Head of caudate nucleus (tissue), 42 donors: ENCODE results near the gene LRRC8D.
"Not testable (repeated sequence)": the region's sequence is repeated elsewhere in the genome, so short reads cannot be mapped to it uniquely, and the experiment has no call there.

Source experiments
- DNase-seq, 42 donors: peaks; one replicate each; pipeline versions ENCODE4 v3.0.0 to v3.0.0-alpha.2; 2020 to 2021; ENCODE audit warnings: mixed read lengths in 7 of 42
- intact Hi-C: fragments of 100-400 bp; cut with DNase I; formaldehyde crosslinking; loops from one replicate; pipeline ENCODE4 v1.15.0; 2022

The LRRC8D gene

GRCh38 chr1:89924075-89924474 is 103.2 kb downstream of the LRRC8D start:
- intact Hi-C loops, result not testable (repeated sequence)

DNA sequence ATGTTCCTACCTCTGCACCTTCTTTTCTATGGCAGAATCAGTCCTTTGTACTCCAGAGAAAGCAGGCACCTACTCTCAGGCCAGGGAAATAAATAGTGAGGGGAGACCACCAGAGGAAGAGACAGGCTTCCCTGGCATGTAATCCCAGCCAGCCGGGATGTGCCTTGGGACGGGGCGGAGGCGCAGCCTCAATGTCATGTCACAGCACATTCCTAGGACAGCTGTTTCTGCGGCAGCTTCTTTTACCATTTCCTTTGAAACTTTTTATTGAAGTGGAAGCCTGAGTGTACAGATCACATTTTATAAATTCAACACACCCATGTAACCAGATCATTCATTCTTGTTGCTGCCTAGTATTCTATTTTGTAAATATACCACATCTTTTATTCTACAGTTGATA is 106.2 kb downstream of the LRRC8D start:
- DNase-seq, result no peak
- intact Hi-C loops, result no loop called here

More at GRCh38 chr1:89924075-89924474, 103.2 kb downstream of the LRRC8D start:
- not testable (repeated sequence) for DNase-seq

DNA sequence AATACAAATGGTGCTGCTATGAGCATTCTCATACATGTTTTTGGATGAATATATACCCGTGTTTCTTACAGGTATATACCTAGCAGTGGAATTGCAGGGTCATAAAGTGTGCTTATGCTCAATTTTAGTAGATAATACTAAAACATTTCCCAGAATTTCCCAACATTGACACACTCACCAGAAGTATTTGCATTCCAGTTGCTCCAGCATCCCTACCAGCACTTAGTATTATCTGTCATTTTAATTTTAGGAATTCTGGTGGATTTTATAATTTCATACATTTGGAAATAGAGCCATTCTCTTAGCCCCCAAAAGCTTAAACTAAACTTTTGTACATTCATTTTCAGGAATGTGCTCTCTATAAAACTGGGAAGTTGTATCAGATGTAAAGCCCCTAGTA is 106.6 kb downstream of the LRRC8D start:
- DNase-seq, result no peak
- intact Hi-C loops, result no loop called here

DNA sequence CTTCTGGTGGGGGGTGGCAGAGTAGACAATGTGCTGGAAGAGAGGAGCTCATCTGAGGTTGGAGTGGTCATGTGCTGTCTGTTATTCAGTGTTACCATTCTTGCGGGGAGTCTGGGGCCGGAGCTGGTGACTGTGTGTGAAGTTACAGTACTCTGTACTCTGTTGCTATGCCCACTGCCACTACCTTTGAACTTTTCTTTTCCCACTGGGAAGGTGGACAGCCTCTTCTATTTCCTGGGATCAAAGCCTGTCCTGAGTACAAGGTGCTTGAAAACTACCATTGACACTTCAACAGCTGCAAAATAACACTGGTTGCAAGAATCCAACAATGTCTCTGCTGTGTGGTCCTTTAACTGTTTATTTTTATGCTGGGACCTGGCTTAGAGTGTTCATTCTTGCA is 107.7 kb downstream of the LRRC8D start:
- intact Hi-C loops, result no loop called here
- no peak for DNase-seq

DNA sequence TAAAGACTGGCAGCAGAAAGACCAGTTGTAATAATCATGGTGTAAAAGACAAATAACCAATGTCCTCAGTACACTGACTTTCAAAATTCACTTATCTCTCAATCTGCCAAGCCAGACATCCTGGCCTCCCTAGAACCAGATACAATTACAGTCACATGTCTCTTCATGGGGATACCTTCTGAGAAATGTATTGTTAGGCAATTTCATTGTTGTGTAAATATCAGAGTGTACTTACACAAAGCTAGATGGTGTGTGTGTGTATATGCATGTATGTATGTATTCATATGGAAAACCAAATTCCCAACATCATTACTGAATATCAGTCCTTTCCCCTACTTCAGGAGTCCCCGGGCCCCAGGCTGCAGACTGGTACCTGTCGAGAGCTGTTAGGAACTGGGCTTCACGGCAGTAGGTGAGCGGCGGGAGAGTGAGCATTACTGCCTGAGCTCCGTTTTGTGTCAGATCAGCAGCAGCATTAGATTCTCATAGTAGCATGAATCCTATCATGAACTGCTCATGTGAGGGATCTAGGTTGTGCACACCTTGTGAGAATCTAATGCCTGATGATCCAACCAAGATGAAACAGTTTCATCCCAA is 108.7 kb downstream of the LRRC8D start:
- intact Hi-C loops, result loop anchor here (10.0 kb wide), 1 partner anchor 55 kb away; no protein-coding TSS in a partner anchor
- DNase-seq, result no peak

DNA sequence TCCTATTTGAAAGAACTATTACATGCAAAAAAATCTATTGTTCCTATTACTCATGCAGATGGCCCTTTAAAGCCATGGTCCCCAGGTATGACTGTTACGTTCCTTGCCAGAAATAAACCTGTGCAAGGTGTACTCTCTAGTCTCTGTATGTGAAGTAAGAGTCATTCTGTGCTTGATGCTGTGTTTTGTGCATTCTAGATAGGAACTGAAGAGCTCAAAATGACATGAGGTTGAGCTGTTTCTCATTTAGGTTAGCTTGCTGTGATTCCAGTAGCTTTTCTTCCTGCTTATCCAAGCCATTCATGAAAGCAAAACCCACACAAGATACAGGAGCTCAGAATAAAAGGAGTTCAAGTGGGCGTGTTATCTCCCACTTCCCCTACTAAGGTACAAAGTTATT is 109.7 kb downstream of the LRRC8D start:
- intact Hi-C loops, result loop anchor here (10.0 kb wide), 1 partner anchor 54 kb away; no protein-coding TSS in a partner anchor
- peak in 5 of 42 donors; percentile 16 to 59 (median 40) for DNase-seq

DNA sequence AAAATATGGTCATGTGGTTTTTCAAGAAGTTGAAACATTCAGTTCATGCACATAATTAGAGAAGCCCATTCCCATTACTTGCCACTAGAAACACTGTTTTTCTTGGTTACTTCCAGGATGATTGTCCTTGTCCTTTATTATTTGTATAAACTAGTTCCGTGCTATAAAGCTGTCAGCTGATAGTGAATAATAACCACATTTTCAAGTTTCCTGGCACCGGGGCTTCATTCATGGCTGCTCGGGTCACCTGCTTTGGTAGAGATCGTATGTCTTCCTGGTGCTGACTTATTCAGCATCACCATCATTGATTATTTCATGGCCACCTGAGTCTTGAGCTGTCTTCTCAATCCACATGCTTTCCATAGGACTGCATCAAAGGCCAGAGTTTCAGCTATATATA is 111.1 kb downstream of the LRRC8D start:
- intact Hi-C loops, result loop anchor here (10.0 kb wide), 1 partner anchor 53 kb away; no protein-coding TSS in a partner anchor
- no peak for DNase-seq

GRCh38 chr1:89932598-89933364 is 111.9 kb downstream of the LRRC8D start:
- intact Hi-C loops, result loop anchor here (10.0 kb wide), 1 partner anchor 52 kb away; no protein-coding TSS in a partner anchor
- no peak for DNase-seq

- no peak for DNase-seq
- intact Hi-C loops, result loop anchor here (10.0 kb wide), 1 partner anchor 50 kb away; no protein-coding TSS in a partner anchor
These were observed 113.6 kb downstream of the LRRC8D start for GRCh38 chr1:89934461-89934860.

GRCh38 chr1:89935235-89935634 is 114.4 kb downstream of the LRRC8D start:
- intact Hi-C loops, result loop anchor here (5.0 to 10.0 kb wide), 2 partner anchors 50 to 103 kb away; no protein-coding TSS in a partner anchor
- DNase-seq, result peak in 41 of 42 donors; percentile 31 to 82 (median 62)

GRCh38 chr1:89936694-89937093 is 115.9 kb downstream of the LRRC8D start:
- no peak for DNase-seq
- intact Hi-C loops, result loop anchor here (5.0 to 10.0 kb wide), 2 partner anchors 48 to 104 kb away; no protein-coding TSS in a partner anchor

GRCh38 chr1:89938171-89939055 is 117.6 kb downstream of the LRRC8D start:
- no peak for DNase-seq
- intact Hi-C loops, result loop anchor here (5.0 to 10.0 kb wide), 2 partner anchors 46 to 106 kb away; no protein-coding TSS in a partner anchor

GRCh38 chr1:89939059-89939570 is 118.3 kb downstream of the LRRC8D start:
- DNase-seq, result peak; percentile 36 to 87 (median 73)
- intact Hi-C loops, result loop anchor here (5.0 to 10.0 kb wide), 2 partner anchors 46 to 107 kb away; no protein-coding TSS in a partner anchor

DNA sequence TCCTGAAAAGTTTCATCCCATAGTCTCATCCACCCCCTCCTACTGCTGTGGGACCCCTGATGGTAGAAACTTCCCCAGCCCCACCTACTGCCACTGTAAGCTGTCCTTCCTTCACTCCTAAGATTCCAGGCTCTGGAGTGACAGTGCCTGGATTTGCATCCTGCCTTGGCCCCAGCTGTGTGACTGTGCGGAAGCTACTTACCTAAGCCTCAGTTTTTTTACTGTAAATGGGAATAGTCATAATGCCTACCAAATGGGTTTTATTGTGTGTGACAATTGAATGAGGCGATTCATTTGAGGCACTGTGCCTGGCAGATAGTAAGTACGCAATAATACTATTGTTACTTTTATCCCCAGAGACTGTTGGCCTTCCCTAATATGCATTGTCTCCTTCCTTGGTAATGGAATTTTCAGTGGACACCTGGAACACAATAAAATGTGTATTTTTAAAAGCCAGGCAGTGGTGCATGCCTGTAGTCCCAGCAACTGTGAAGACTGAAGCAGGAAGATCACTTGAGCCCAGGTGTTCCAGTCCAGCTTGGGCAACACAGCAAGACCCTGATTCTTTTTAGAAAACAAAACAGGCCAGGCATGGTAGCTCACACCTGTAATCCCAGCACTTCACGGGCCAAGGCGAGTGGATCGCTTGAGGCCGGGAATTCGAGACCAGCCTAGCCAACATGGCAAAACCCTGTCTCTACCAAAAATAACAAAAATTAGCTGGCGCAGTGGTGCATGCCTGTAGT is 119.0 kb downstream of the LRRC8D start:
- intact Hi-C loops, result loop anchor here (5.0 to 10.0 kb wide), 2 partner anchors 45 to 108 kb away; no protein-coding TSS in a partner anchor
- DNase-seq, result peak in 8 of 42 donors; percentile 17 to 57 (median 27)

DNA sequence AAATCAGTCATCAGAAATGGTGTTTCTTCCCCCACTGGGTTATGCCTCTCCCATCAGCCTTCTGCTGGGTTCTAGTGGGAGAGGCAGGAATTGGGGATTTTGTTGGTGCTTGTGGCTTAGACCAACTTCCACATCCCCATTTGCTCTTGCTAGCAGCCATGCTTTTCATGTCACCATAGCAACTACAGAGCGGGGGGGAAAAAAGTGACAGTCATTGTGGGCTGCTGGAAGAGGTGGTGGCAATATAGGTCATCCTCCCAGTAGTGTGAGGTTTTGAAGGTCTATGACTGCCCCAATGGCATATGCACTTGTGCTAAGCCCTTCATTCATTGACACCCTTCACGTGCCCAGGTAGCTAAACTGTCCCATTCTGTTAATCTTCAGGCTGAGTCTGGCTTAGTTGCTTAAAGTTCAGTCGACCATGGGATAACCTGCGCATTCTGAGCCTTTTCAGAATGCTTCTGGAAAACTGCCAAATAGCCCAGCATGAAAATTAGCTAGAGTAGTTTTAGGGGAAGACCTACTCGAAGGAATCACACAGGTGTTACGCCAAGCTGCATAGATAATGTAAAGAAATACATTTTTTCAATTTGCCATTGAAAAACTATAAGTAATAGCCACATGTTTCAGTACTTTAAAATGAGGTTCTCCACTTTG is 120.4 kb downstream of the LRRC8D start:
- DNase-seq, result no peak
- intact Hi-C loops, result no loop called here

- no peak for DNase-seq
- intact Hi-C loops, result no loop called here
These were observed 121.2 kb downstream of the LRRC8D start for GRCh38 chr1:89942014-89942413.

DNA sequence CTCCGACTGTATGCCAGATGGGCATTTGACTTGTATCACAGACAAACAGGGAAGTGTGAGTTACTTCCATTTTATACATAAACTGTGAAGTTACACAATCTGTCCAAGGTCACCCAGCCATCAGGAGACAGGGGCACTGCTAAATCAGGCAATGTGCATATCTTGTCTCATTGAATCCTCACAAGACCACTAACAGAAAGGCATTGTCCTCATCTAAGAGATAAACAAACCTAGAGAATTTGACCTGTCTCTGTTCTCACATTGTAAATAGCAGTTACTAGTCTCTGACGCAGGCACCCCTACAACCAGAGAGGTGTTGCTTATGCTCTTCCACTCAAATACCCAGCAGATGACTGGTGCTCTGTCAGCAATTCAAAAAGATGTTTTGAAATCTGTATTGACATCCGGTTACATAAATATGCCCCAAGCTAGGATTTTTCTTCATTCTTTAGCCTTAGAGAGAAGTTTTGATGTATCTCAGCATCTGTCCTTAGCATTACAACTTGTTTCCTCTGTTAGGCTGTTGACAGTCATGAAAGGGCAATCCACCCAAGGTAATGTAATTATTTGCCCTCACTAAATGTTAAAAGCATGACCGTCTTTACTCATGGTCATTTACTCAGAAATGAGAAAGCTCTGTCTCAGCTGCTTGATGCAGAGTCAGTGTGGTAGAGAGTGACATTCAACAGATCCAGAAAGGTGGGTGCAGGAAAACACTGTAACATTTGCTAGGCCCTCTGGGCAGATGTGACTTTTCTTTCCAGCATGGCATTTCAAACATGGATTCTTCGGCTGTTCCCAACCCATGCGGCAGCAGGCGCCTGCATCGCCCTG is 122.2 kb downstream of the LRRC8D start:
- no peak for DNase-seq
- intact Hi-C loops, result no loop called here
